ENCODE data around the gene HDAC4. TPM values are rescaled to one million over a fixed set of nuclear protein-coding genes. Genes with fewer than 3 reads are reported as not detected.

The HDAC4 gene
- total RNA-seq, 1 donor from 2014 or later: 76.6 TPM

DNA sequence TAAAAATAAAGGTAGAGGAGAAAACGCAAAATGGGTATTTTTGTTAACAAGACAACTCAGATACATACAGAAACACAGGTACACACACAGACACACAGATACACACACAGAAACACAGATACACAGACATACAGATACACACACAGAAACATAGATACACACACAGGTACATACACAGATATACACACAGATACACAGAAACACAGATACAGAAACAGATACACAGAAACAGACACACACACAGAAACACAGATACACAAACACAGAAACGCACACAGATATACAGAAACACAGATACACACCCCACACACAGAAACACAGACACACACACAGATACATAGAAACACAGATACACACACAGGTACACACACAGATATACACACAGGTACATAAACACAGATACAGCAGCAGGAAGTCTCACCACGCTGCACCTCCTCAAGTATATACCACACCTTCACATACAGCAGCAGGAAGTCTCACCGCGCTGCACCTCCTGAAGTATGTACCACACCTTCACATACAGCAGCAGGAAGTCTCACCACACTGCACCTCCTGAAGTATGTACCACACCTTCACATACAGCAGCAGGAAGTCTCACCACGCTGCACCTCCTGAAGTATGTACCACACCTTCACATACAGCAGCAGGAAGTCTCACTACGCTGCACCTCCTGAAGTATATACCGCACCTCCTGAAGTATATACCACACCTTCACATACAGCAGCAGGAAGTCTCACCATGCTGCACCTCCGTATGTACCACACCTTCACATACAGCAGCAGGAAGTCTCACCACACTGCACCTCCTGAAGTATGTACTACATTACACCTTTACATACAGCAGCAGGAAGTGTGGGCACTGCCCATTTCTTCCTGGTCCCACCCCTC is 250.5 kb downstream of the HDAC4 start:
- Histone ChIP-seq H3K36me3 (peaks cover 0 to 18% of the 10 kb centered on the region in 2 donors), H3K4me1 (peaks cover 22% of the 10 kb centered on the region), H3K27me3 (no peaks in the 10 kb centered on the region), H3K4me3 (no peak overlapping the region), H3K9me3 (no peaks in the 10 kb centered on the region), H3K27ac (peak overlapping the region; percentile 84)
- TF ChIP-seq POLR2A (IDR thresholded peaks at IDR 0.05) (no peak), CTCF (IDR thresholded peaks at IDR 0.05) (no peak), POLR2AphosphoS5 (IDR thresholded peaks at IDR 0.05; ENCODE audit: insufficient read depth in 1 of 2, low read depth in 1 of 2) (no peak)
- DNase-seq (ENCODE audit: extremely low spot score in 2 of 2): no peak
- intact Hi-C loops (cut with DNase I): no loop called here

DNA sequence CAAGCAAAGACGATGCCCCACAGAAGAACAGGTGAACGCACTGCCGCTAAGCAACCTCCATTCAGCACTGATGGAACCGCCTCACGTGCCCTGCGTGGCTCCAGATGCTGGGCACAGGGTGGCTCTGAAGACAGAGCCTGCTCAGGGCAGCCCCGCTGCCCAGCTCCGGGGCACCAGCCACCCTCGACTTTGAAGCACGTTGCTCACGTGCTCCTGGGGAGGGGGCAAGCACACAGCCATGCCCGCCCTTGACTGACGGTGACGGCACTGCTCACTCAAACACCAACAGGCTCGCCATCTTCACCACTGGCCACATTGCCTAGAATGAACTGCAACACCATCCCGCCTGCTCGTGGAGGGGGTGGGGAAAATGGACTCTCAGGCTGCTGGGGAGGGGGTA is 251.3 kb downstream of the HDAC4 start:
- Histone ChIP-seq H3K27ac (peak overlapping the region; percentile 23), H3K9me3 (no peaks in the 10 kb centered on the region), H3K36me3 (peaks cover 0 to 14% of the 10 kb centered on the region in 2 donors), H3K4me1 (peaks cover 22% of the 10 kb centered on the region), H3K27me3 (no peaks in the 10 kb centered on the region), H3K4me3 (no peak overlapping the region)
- intact Hi-C loops (cut with DNase I): no loop called here
- TF ChIP-seq POLR2A (IDR thresholded peaks at IDR 0.05): no peak
- TF ChIP-seq CTCF (IDR thresholded peaks at IDR 0.05): no peak
- no peak for TF ChIP-seq POLR2AphosphoS5 (IDR thresholded peaks at IDR 0.05; ENCODE audit: insufficient read depth in 1 of 2, low read depth in 1 of 2)
- DNase-seq (ENCODE audit: extremely low spot score in 2 of 2): no peak

DNA sequence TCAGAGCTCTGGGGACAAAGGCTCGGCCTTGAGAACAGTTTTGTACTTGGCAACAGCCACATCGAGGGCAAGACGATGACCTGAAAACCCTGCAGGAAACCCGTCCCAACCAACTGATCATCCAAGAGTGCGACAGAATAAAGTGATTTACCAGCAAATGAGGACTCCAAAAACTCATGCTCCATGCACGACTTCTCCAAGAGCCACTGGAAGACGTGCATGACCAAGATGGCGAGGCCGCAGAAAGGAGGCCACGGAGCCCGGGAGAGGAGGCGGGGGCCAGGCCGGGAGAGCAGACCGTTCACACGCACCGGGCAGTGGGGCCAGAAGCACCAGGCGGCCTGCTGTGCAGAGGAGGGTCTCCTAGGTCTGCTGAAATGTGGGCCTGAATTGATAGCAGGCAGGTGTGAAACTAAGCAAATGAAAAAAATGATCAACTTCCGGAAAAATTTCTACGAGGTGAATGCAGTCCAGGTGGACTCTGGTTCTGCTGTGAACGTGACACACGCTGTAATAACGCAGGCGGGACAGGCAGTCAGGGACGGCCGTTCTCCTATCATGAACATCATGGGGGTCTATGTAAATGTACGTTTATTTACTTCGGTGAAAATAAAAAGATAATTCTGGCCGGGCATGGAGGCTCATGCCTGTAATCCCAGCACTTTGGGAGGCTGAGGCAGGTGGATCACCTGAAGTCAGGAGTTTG is 252.2 kb downstream of the HDAC4 start:
- no peak overlapping the region for H3K27ac ChIP-seq
- no peak overlapping the region for H3K4me3 ChIP-seq
- no peak for TF ChIP-seq POLR2A (IDR thresholded peaks at IDR 0.05)
- TF ChIP-seq CTCF (IDR thresholded peaks at IDR 0.05): no peak
- TF ChIP-seq POLR2AphosphoS5 (IDR thresholded peaks at IDR 0.05; ENCODE audit: insufficient read depth in 1 of 2, low read depth in 1 of 2): no peak
- DNase-seq (ENCODE audit: extremely low spot score in 2 of 2): no peak
- no peaks in the 10 kb centered on the region for H3K27me3 ChIP-seq
- H3K36me3 ChIP-seq: peaks cover 0 to 12% of the 10 kb centered on the region in 2 donors
- H3K9me3 ChIP-seq: no peaks in the 10 kb centered on the region
- peaks cover 22% of the 10 kb centered on the region for H3K4me1 ChIP-seq
- intact Hi-C loops (cut with DNase I): no loop called here

- H3K4me3 ChIP-seq: no peak overlapping the region
- intact Hi-C loops (cut with DNase I): no loop called here
- DNase-seq (ENCODE audit: extremely low spot score in 2 of 2): no peak
- H3K36me3 ChIP-seq: peaks cover 0 to 23% of the 10 kb centered on the region in 2 donors
- peaks cover 19% of the 10 kb centered on the region for H3K4me1 ChIP-seq
- no peaks in the 10 kb centered on the region for H3K9me3 ChIP-seq
- H3K27me3 ChIP-seq: no peaks in the 10 kb centered on the region
- no peak overlapping the region for H3K27ac ChIP-seq
- TF ChIP-seq POLR2A (IDR thresholded peaks at IDR 0.05) (no peak), CTCF (IDR thresholded peaks at IDR 0.05) (no peak), POLR2AphosphoS5 (IDR thresholded peaks at IDR 0.05; ENCODE audit: insufficient read depth in 1 of 2, low read depth in 1 of 2) (no peak)
Measured at GRCh38 chr2:239147376-239147775, 253.4 kb downstream of the HDAC4 start.
